Fibroblast of villous mesenchyme (primary cell): ENCODE measurements around the gene TNS1. TPM values are rescaled to one million over a fixed set of nuclear protein-coding genes. Genes with fewer than 3 reads are reported as not detected.

Source experiments
- DNase-seq: peaks from one replicate; pipeline ENCODE4 v3.0.0-alpha.2; 2010; ENCODE audit warnings: low read depth
- H3K4me3 ChIP-seq: 2 replicates; pipeline ENCODE4 v1.5.1; 2011; ENCODE audit warnings: low read depth, mild to moderate bottlenecking, low read length
- total RNA-seq: library from RNA; depleted of rRNA; stranded (reverse); fragments of >200 nt; gene quantifications from 2 replicates; pipeline ENCODE4 v1.2.3, GENCODE V29; 2012
- TF ChIP-seq, protein P1 (sequence below): IDR thresholded peaks from 2 replicates; pipeline ENCODE4 v1.5.1; 2012; ENCODE audit warnings: low read depth, mild to moderate bottlenecking, low read length; ENCODE audit not compliant: insufficient read depth

Gene TNS1
- total RNA-seq, 1 donor: 127 TPM

DNA sequence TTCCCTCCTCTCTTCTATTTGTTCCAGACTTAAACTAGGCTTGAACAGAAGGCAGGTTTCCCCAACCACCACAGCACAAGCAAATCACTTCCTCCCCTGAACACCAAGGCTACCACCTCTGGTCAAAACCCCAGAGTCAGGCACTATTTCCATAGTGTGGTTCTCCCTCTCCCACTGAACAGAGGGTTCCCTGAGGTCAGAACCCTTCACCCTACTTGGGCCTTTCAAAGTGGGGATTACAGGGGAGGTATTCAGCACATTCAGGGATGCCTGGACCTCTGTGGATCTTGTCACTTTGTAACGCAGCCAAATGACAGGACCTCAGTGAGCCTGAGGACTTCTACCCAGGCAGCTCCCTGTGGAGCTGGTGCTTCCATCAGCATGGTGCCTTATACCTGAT is 88.7 kb downstream of the TNS1 start:
- no peak for DNase-seq
- TF ChIP-seq, protein P1, sequence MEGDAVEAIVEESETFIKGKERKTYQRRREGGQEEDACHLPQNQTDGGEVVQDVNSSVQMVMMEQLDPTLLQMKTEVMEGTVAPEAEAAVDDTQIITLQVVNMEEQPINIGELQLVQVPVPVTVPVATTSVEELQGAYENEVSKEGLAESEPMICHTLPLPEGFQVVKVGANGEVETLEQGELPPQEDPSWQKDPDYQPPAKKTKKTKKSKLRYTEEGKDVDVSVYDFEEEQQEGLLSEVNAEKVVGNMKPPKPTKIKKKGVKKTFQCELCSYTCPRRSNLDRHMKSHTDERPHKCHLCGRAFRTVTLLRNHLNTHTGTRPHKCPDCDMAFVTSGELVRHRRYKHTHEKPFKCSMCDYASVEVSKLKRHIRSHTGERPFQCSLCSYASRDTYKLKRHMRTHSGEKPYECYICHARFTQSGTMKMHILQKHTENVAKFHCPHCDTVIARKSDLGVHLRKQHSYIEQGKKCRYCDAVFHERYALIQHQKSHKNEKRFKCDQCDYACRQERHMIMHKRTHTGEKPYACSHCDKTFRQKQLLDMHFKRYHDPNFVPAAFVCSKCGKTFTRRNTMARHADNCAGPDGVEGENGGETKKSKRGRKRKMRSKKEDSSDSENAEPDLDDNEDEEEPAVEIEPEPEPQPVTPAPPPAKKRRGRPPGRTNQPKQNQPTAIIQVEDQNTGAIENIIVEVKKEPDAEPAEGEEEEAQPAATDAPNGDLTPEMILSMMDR: no peak
- no peak overlapping the region for H3K4me3 ChIP-seq

DNA sequence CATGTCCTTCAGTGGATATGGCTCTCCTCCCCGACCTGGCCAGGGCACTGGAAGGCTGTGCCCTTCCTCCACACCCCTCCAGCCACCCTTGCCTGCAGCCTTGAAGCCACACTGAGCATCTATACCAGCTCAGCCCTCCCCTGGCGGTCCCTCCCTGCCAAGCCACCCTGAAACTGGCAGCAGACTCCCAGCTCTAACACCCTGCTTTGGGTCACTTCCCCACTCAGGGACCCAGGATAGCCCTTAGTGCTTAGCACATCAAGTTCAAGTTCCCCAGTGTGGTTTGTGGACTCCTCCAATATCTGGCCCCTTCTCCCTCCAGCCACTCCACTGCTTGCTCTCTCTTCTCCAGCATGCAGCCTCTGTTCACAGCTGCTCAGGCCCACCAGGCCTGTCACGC is 89.4 kb downstream of the TNS1 start:
- DNase-seq: no peak
- H3K4me3 ChIP-seq: no peak overlapping the region
- TF ChIP-seq, protein P1: no peak

DNA sequence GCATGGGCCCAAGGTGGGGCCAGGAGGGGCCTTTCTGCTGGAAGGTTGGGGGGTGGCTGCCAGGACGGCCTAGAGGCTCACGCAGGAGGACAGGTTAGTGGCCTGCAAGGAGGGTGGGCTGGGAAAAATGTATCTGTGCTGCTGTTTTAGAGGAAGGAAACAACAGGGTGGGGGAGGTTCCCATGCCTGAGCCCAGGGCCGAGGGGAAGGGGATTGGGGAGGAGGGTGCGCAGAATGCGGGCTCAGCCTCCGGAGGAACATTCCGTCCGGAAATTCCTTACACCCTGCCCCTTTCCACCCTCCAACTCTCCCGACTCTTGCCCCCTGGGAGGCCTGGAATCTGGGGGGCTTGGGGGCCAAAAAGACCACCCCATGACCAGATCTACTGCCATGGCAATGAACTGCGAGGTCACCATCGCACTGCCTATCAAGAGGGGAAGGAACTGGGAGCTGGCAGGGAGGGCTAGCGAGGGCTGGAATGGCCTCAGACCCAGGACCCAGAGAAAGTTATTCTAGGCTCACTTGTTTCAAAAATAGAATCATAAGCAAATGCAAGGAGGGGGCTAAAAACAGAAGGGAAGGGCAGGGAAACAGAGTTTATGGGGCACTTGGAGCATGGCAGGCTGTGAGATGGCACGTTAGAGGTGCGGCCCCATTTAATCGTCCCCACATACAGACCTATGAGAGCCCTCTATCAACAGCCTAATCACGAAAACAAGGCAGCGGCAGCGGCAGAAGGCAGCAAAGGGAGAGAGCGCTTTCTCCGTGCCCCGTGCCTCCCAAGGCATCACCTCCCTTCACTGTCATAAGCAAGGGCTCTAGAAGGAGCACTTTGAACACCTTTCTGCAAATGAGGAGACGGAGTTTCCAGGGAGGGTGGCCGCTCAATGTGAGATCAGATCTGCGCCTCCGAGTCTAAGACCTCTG is 90.4 kb downstream of the TNS1 start:
- DNase-seq: no peak
- TF ChIP-seq, protein P1: no peak
- no peak overlapping the region for H3K4me3 ChIP-seq

DNA sequence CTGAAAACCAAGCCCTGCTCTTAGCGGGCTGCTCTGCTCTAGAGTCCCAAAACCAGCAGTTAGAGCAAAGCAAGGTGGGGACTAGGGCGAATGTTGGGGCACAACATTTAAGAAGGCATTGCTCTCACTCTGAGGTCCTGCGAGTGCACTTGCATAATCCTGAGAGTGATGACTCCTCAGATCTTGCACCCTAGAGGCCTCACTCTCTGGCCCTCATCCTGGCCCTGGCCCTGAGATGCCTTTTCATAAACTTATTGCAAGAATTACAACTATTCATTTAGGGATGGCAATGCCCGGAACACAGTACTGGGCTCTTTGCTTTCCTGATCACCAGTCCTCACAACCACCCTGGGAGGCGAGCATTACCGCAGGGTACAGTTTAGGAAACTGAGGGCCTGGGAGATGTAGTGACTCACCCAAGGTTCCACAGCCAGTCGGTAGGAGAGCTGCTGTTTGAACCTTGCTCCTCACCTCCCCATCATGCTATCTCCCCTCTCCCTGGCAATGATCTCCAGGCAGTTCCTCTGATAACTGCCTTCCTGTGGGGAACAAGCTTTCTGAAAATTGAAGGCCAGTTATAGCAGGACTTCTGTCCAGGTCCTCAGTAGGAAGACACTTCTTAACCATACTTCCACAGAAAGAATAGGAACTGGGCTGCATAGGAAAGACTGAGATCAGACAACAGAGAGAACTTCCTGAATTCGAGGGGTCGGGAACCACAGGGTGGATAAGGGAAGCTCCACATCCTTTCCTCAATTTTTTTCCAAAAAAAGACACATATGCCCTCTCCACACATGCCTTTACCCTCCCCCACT is 91.3 kb downstream of the TNS1 start:
- no peak overlapping the region for H3K4me3 ChIP-seq
- TF ChIP-seq, protein P1: no peak
- DNase-seq: no peak

DNA sequence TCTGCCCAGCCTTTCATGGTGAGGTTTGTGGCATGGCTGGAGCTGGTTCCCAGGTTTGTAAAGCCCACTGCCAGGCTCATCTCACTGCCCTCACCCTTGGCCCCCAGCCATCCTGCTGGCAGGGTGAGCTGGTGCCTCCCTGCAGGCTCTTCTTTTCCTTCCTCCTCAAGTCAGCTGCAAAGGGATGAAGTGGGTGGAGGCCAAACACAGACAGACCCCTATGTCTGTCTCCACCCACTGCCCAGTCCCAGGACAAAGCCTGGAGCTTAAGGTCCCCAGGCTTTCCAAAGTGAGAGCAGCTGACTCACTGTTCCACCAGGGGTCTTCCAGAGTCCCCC is 92.0 kb downstream of the TNS1 start:
- H3K4me3 ChIP-seq: no peak overlapping the region
- DNase-seq: no peak
- TF ChIP-seq, protein P1: no peak

DNA sequence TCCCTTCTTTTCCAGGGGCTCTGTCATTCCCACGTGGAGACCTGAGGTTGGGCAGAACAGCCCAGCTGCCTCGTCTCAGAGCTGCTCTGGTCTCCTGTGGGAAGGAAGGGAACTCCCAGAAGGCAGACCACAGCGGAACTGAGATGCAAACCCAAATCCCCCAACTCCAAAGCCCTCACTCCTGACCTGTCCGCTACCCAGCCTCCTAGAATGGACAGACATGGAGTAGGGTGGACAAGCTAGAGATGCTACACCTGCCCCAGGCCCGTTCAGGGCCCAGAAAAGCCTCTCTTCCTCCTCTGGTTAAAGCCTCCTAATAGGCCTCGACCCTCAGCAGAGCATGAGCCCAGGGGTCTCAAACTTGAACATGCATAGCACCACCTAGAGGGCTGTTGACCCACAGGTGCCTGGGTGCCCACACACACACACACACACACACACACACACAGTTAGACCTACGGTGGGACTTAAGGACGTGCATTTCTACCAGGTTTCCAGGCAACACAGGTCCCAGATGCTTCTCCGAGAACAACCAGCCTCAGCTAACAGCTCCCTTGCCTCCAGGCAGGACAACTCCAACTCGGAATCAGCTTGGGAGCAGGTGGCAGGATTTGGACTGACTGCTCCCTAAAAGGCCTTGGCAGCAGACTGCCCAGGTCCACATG is 93.5 kb downstream of the TNS1 start:
- H3K4me3 ChIP-seq: no peak overlapping the region
- TF ChIP-seq, protein P1: no peak
- no peak for DNase-seq
